Spleen (tissue), 7 donors: ENCODE results near the gene EML6.

Experiments
- CTCF ChIP-seq, 11 experiments: fragments of 200-600 bp in 7 of 11; fragments of 450-650 bp in 4 of 11; sonication (generic) in 4 of 11; IDR thresholded peaks in 8 of 11; conservative IDR thresholded peaks in 3 of 11; 1 replicate in 7 of 11; 2 replicates in 4 of 11; pipeline versions ENCODE4 v1.4.0 to v1.8.0; 2016 to 2021; ENCODE audit warnings: antibody characterized with exemption in 11 of 11, inconsistent platforms in 4 of 11, mild to moderate bottlenecking in 1 of 11
- POLR2AphosphoS5 ChIP-seq, 3 donors: sonication (generic); formaldehyde crosslinking; IDR thresholded peaks; one replicate each; pipeline ENCODE4 v1.5.1; 2017; ENCODE audit warnings: antibody characterized with exemption in 3 of 3
- donor health status: DM: no; HTN: no; CAD: no; lungs with moderate emphysema.
- donor health status: DM: no; HTN: no; CAD: no.
- donor health status: DM: no; HTN: no; CAD: no.

- TF ChIP-seq CTCF (IDR thresholded peaks at IDR 0.05 in 8 of 11, conservative IDR thresholded peaks at IDR 0.05 in 3 of 11) (no peak), POLR2AphosphoS5 (IDR thresholded peaks at IDR 0.05) (no peak)
Measured at GRCh38 chr2:54758951-54759350, 35.5 kb downstream of the EML6 start.
